Dermis blood vessel endothelial cell (primary cell): Measurements from ENCODE around the gene CALM1. TPM values are rescaled to one million over a fixed set of nuclear protein-coding genes. Genes with fewer than 3 reads are reported as not detected.

ENCODE experiments used
- DNase-seq: peaks from one replicate; pipeline ENCODE4 v3.0.0; 2010
- total RNA-seq: library from RNA; depleted of rRNA; stranded (reverse); fragments of >200 nt; gene quantifications from 2 replicates; pipeline ENCODE4 v1.2.3, GENCODE V29; 2014

CALM1 gene
- total RNA-seq, 1 donor from 2014 or later, result 551 TPM

DNA sequence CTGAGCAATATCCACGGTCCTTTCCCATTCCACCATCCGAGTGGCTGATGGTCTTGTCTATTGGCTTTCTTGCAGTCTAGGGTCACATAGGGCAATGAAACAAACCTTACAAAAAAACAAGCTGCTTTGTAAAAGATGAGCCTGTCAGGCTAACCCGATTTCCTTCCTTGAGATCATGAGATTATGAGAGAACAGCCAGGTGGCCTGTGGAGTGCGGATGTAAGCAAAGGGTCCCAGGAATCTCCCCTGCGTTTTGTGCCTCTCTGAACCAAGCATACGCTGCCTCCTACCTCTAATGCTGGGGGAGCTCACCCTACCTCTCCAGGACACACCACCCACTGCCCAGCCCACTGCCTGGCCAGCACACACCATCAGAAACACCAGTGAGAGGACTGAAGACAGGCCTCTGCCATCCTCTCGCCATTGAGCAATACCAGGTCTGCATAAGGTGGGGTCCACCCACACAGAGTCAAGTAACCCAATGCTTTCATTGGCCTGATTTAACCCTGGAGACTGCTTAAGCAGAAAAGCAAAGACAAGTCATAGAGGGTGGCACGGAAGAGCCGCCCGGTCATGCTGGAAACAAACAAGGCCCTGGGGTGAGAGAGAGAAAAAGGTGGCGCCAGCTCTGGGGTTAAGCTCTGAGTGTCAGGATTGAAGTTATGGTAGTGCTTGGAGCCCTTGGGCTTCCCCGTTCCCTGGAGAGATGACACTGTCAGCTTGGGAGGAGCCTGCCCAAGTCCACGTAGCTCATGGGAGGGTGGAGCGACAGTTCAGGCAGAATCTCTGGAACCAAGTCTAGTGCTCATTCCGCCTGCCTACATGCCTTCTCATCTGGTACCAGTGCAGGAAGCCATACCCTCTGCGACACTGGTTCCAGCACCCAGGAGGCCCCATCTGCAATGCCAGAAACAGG is 46.6 kb downstream of the CALM1 start:
- no peak for DNase-seq

GRCh38 chr14:90444077-90444696 is 47.4 kb downstream of the CALM1 start:
- DNase-seq, result peak; percentile 66

GRCh38 chr14:90445011-90445410 is 48.2 kb downstream of the CALM1 start:
- DNase-seq, result no peak

DNA sequence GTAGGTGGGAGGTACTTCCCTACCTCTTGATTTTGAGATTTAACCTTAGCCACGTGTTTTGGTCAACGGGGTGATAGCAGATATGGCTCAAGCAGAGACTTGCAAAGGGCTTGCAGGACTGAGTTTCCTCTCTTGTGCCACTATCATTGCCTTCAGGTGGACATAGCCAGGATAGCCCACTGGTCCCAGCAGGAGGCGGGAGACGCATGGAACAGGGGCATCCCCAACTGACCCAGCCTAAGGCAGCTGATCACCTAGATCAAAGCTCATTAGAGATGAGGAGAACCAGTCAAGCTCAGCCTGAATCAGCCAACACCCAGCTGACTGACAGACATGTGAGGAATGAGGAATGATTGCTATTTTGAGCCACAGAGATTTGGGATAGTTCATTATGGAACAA is 49.6 kb downstream of the CALM1 start:
- DNase-seq, result no peak

- DNase-seq, result no peak
Observed at GRCh38 chr14:90447720-90448497, 51.1 kb downstream of the CALM1 start.

DNA sequence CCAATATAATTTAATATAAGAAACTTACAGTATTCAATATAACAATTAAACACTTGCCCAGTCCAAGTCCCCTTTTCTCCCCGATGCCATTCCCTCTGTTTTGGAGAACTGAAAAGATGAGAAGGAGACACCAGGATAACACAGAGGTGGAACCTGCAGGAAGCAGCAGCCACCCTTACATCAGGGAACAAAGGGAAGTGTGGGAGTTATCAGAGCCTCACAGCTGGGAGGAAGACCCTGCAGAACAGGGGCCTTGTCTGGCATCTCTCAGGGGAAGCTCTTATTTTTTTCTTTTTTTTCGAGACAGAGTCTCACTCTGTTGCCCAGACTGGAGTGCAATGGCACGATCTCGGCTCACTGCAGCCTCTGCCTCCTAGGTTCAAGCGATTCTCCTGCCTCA is 52.6 kb downstream of the CALM1 start:
- no peak for DNase-seq

DNA sequence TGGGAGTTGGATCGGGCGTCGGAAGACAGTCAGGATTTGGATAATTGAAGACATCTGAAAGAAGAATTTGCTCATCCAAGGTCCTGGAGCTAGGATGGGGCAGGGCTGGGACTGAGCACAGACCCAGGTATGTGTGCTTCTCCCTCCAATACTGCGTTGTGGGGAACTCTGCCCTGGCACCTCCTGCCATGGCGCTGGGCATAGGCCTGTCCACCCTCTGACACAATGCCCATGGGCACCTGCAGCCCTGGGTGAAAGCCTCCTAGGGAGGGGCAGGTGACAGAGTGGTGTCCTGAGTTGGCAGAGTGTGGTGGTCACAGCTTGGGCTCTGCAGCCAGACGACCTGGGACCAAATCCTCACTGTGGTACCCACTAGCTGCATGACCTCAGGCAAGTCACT is 53.3 kb downstream of the CALM1 start:
- no peak for DNase-seq

- no peak for DNase-seq
Observed at GRCh38 chr14:90450667-90451066, 53.8 kb downstream of the CALM1 start.

DNA sequence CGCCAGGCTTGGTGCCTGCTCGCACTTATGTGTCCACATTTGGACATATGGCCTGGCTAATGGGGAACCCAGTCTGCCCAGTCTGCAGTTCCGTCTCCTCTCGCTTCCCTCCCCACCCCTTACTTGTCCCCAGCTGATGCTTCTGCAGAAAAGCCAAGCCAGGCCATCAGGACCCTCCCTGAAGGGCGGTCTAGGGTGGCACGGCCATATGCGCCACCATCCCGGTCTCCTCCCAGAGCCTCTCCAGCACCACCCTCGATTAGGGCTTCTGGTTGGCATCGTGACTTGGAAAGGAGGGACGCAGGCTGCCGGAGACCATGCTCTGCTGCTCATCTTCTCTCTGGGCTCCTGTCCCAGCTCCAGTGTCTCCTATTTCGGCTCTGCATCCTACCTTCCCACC is 54.6 kb downstream of the CALM1 start:
- no peak for DNase-seq

DNA sequence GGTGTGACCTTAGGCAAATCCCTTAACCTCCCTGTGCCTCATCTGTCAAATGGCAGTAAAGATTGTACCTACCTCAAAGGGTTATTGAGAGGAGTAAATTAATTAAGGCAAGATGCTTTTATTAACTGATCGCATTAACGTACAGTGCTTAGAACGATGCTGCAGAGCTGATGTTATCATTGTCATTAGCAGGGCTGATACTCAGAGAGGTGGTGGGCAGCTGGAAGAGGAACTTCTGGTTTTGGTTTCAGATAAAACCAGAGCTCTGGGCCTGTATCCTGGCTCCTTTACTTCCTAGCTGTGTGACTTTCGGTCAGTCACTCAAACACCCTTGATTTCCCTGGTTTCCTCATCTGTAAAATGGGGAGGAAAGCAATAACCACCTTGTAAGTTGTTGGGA is 55.1 kb downstream of the CALM1 start:
- DNase-seq, result no peak

- DNase-seq, result no peak
Observed at GRCh38 chr14:90452366-90452765, 55.5 kb downstream of the CALM1 start.

DNA sequence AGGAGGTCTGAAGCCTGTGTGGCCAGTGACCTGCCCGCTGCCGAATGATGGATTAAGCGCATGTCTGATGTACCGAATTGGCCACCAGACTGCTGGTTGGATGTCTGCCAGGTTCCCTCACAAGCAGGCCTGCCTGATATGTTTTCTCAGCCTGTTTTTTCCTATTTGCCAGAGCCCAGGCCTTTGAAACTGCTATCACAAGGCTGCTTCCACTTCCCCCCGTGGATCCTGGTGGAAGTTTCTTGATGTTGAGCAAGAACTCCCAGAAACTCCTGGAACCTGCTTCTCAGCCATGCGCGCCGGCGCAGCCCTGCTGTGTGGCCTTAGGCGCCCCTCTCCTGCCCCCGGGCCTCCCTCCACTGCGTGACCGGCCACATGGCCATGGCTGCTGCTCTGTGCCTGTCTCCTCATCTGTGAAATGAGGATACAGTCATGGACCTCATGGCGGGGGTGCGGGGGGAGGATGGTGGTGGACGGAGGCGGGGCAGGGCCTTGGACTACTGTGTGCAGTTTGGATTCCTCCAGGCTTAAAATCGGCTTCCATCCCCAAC is 56.6 kb downstream of the CALM1 start:
- DNase-seq, result peak; percentile 94

DNA sequence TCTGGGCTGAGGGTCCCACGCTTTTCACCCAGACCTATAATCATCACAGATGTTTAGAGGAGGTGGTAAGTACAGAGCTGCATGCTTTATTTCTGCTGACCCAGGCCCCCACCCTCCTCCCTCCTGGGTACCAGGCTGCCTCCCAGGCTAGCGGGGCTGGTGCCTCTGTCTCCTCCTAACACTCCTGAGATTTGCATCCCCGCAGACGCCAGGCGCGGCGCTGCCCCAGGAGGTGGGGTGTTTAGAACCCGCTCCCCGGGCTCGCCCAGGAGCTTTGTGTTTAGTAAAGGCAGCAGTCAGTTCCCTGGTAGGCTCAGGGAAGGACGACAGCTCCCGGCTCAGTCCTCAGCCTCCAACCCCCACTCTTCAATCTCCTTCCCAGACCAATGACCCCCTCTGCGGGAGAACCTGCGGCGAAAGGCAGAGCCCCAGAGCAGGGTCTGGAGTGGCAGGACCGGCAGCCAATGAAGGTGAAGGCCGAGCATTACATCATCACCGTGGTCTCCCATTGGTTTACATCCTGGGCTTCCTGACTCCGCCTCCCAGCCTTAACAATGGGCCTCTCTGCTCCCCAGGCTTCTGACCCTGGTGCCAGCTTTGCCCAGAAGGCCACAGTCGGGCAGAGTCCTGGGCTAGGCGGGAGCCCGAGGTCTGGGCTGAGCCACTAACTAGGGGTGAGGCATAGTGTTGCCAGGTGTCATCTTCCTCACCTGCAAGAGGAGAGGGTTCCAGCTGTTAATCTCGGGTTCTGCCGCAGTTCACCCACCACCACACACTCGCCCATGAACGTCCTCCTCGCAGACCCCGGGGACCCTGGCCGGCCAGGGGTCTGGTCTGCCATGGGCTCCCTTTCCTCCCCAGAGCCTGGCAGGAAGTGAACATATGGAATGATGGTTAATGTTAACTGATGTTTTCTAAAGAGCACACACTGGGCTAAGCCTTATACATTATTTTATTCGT is 57.5 kb downstream of the CALM1 start:
- DNase-seq, result peak; percentile 98

DNA sequence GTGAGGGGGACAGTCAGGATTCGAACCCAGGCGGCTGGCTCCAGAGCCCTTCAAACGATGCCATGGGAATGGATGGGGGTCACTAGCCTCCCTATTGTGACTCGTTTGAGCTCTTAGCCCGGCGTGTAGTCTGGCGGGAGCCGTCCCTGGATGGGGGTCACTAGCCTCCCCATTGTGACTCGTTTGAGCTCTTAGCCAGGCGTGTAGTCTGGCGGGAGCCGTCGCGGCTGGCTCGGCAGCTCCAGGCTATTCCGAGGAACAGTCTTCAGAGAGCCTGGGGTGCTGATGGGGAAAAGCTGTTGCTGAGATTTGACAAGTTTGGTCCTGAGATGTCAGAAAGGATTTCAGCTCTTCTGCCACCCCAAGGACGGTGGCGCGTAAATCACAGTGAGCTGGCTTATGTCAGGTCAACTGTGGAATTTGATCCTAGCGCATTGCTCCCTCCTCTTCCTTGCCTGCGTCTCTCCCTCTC is 58.3 kb downstream of the CALM1 start:
- no peak for DNase-seq

- no peak for DNase-seq
Observed at GRCh38 chr14:90456551-90456950, 59.7 kb downstream of the CALM1 start.

DNA sequence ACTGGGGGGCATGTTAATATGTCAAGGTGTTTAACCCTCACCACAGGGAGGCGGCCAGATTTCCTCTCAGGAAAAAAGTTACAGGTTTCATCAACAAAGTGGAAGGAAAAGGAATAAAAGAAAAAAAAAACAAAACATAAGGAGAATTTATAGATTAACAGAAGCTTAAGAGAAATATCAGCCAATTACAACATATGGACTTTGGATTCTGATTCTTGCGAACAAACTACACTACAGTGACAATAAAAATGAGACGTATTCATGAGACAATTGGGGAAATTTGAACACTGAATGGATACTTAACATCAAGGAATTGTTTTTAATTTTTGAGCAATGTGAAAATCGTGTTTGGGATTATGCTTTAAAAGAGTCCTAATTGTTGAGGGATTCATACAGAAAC is 60.4 kb downstream of the CALM1 start:
- no peak for DNase-seq

Other genes starting within 250 kb of the CALM1 start
- gene PSMC1, start 140.5 kb upstream of the CALM1 start, total RNA-seq, result 179 and 245 TPM in 2 replicates
- 12.3 and 13.3 TPM in 2 replicates for gene NRDE2, start 65.1 kb upstream of the CALM1 start, total RNA-seq